Prostate gland (tissue), 2 donors: ENCODE results near the gene TRIM45.

Experiments used
- POLR2A ChIP-seq: fragments of 450-650 bp; IDR thresholded peaks from one replicate; pipeline ENCODE4 v1.6.1; 2016; ENCODE audit warnings: antibody characterized with exemption, mild to moderate bottlenecking
- POLR2AphosphoS5 ChIP-seq: sonication (generic); formaldehyde crosslinking; IDR thresholded peaks from one replicate; pipeline ENCODE4 v1.6.1; 2017; ENCODE audit warnings: antibody characterized with exemption
- TF ChIP-seq, protein P1 (sequence below), 4 experiments: fragments of 200-600 bp in 2 of 4; fragments of 450-650 bp in 2 of 4; sonication (generic) in 2 of 4; IDR thresholded peaks; 1 replicate in 3 of 4; 2 replicates in 1 of 4; pipeline ENCODE4 v1.5.1; 2016 to 2019; ENCODE audit warnings: antibody characterized with exemption in 4 of 4, mild to moderate bottlenecking in 2 of 4, moderate library complexity in 2 of 4

DNA sequence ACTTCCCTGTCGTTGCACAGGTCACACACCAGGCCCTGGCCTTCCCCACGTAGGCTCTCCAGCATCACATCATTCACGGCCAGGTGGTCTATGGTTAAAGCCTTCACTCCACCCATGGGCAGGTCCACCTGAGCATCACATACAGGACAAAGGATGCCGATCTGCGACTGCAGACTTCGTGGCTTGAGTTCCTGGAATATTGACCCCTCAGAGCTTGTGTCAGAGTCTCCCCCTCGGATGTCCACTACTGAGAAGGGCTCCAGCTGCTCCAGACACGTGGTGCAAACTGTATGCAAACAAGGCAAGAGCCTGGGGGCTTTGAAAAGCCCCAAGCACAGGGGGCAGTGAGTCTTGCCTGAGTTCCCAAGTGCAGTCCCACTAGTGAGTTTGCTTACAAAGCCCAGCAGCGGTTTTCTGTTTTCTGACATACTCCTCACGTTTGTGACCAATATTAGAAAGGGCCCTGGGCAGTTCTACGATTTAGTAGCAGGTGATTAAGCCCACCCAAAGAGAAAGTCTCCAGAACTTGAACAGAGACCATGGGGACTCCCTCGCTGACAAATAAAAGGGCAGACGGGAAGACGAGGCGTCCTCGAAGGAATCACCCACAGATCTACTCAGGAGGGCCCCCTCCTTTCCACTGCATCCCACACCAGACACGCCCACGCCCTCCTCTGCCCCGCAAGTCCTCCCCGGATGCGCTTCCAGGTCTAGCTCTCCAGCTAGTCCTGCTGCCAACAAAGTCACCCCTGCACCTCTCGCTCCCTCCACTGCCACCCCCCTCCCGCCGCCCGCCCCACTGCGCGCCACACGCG is 568 bp downstream of the TRIM45 start:
- TF ChIP-seq, protein P1, sequence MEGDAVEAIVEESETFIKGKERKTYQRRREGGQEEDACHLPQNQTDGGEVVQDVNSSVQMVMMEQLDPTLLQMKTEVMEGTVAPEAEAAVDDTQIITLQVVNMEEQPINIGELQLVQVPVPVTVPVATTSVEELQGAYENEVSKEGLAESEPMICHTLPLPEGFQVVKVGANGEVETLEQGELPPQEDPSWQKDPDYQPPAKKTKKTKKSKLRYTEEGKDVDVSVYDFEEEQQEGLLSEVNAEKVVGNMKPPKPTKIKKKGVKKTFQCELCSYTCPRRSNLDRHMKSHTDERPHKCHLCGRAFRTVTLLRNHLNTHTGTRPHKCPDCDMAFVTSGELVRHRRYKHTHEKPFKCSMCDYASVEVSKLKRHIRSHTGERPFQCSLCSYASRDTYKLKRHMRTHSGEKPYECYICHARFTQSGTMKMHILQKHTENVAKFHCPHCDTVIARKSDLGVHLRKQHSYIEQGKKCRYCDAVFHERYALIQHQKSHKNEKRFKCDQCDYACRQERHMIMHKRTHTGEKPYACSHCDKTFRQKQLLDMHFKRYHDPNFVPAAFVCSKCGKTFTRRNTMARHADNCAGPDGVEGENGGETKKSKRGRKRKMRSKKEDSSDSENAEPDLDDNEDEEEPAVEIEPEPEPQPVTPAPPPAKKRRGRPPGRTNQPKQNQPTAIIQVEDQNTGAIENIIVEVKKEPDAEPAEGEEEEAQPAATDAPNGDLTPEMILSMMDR (IDR thresholded peaks at IDR 0.05), result no peak
- no peak for TF ChIP-seq POLR2A
- no peak for TF ChIP-seq POLR2AphosphoS5
